ENCODE results near the gene TENT5C.

DNA sequence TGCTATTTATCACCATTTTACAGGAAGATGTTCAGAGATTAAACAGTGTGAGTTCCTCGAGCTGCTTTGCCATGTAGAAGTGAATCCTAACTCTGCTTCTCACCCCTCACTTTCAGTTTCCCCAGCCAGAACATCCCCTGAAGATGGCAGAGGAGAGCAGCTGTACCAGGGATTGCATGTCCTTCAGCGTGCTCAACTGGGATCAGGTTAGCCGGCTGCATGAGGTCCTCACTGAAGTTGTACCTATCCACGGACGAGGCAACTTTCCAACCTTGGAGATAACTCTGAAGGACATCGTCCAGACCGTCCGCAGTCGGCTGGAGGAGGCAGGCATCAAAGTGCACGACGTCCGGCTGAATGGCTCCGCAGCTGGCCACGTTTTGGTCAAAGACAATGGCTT, 16.9 kb downstream of the TENT5C start:
- TF ChIP-seq, protein P1, sequence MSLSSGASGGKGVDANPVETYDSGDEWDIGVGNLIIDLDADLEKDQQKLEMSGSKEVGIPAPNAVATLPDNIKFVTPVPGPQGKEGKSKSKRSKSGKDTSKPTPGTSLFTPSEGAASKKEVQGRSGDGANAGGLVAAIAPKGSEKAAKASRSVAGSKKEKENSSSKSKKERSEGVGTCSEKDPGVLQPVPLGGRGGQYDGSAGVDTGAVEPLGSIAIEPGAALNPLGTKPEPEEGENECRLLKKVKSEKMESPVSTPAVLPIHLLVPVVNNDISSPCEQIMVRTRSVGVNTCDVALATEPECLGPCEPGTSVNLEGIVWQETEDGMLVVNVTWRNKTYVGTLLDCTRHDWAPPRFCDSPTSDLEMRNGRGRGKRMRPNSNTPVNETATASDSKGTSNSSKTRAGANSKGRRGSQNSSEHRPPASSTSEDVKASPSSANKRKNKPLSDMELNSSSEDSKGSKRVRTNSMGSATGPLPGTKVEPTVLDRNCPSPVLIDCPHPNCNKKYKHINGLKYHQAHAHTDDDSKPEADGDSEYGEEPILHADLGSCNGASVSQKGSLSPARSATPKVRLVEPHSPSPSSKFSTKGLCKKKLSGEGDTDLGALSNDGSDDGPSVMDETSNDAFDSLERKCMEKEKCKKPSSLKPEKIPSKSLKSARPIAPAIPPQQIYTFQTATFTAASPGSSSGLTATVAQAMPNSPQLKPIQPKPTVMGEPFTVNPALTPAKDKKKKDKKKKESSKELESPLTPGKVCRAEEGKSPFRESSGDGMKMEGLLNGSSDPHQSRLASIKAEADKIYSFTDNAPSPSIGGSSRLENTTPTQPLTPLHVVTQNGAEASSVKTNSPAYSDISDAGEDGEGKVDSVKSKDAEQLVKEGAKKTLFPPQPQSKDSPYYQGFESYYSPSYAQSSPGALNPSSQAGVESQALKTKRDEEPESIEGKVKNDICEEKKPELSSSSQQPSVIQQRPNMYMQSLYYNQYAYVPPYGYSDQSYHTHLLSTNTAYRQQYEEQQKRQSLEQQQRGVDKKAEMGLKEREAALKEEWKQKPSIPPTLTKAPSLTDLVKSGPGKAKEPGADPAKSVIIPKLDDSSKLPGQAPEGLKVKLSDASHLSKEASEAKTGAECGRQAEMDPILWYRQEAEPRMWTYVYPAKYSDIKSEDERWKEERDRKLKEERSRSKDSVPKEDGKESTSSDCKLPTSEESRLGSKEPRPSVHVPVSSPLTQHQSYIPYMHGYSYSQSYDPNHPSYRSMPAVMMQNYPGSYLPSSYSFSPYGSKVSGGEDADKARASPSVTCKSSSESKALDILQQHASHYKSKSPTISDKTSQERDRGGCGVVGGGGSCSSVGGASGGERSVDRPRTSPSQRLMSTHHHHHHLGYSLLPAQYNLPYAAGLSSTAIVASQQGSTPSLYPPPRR (CRISPR knock-in tag; IDR thresholded peaks at IDR 0.05; ENCODE audit: borderline replicate concordance), result no peak
- no peak for TF ChIP-seq HNRNPH1 (optimal IDR thresholded peaks at IDR 0.05; ENCODE audit: low read depth, low read length)
- TF ChIP-seq POLR2AphosphoS2 (IDR thresholded peaks at IDR 0.05; ENCODE audit: low read length), result no peak
- TF ChIP-seq SAFB2 (IDR thresholded peaks at IDR 0.05; ENCODE audit: borderline replicate concordance, low read depth, low read length, severe bottlenecking), result no peak

Data from K562 (cell line).